Measurements from ENCODE around the gene ECM1.

Gene ECM1

DNA sequence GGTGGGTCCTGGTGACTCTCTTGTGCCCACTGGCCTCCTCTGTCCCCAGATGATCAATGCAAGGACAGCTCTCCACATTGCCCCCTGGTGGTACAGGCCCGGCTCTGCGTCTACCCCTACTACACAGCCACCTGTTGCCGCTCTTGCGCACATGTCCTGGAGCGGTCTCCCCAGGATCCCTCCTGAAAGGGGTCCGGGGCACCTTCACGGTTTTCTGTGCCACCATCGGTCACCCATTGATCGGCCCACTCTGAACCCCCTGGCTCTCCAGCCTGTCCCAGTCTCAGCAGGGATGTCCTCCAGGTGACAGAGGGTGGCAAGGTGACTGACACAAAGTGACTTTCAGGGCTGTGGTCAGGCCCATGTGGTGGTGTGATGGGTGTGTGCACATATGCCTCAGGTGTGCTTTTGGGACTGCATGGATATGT lies 52.1 kb downstream of the ECM1 start:
- no peak overlapping the region for H3K9ac ChIP-seq (ENCODE audit: low read depth, low read length, poor library complexity, severe bottlenecking)
- no peak overlapping the region for H2AFZ ChIP-seq (ENCODE audit: low read length)
- no peaks in the 10 kb centered on the region for H3K9me2 ChIP-seq (replicated peaks; ENCODE audit: low read depth, low read length)
- TF ChIP-seq CTCF (conservative IDR thresholded peaks at IDR 0.05; ENCODE audit: low read length) (peak; percentile 94), EZH2phosphoT487 (IDR thresholded peaks at IDR 0.05; ENCODE audit: borderline replicate concordance) (no peak)
- peaks cover 26% of the 10 kb centered on the region for H3K4me1 ChIP-seq (ENCODE audit: insufficient read depth, low read length, poor library complexity, severe bottlenecking)
- H3K36me3 ChIP-seq (ENCODE audit: insufficient read depth, low read length), result no peaks in the 10 kb centered on the region
- no peak overlapping the region for H3K4me3 ChIP-seq (ENCODE audit: low read length, poor library complexity, severe bottlenecking)
- no peaks in the 10 kb centered on the region for H3F3A ChIP-seq (ENCODE audit: low read depth)
- H3K4me2 ChIP-seq (ENCODE audit: low read depth, low read length, poor library complexity, severe bottlenecking), result no peak overlapping the region
- H3K9me3 ChIP-seq (ENCODE audit: insufficient read depth, low read depth, low read length), result no peaks in the 10 kb centered on the region
- H3K79me2 ChIP-seq (ENCODE audit: insufficient read depth, low read length), result peaks cover 13% of the 10 kb centered on the region; the same call in 1 of the 2 replicates
- no peaks in the 10 kb centered on the region for H3K27me3 ChIP-seq (ENCODE audit: insufficient read depth, low read length, poor library complexity, severe bottlenecking)
- H4K20me1 ChIP-seq (ENCODE audit: insufficient read depth, low read length, poor library complexity, severe bottlenecking), result peaks cover 3% of the 10 kb centered on the region

GRCh38 chr1:150560576-150561253 lies 52.8 kb downstream of the ECM1 start:
- TF ChIP-seq EZH2phosphoT487 (IDR thresholded peaks at IDR 0.05; ENCODE audit: borderline replicate concordance) (no peak), CTCF (conservative IDR thresholded peaks at IDR 0.05; ENCODE audit: low read length) (peak; percentile 81)
- peaks cover 3% of the 10 kb centered on the region for H4K20me1 ChIP-seq (ENCODE audit: insufficient read depth, low read length, poor library complexity, severe bottlenecking)
- H3K4me2 ChIP-seq (ENCODE audit: low read depth, low read length, poor library complexity, severe bottlenecking), result peak overlapping the region; percentile 90
- H3K9me2 ChIP-seq (replicated peaks; ENCODE audit: low read depth, low read length), result no peaks in the 10 kb centered on the region
- peak overlapping the region; percentile 80 for H3K4me3 ChIP-seq (ENCODE audit: low read length, poor library complexity, severe bottlenecking)
- no peaks in the 10 kb centered on the region for H3K36me3 ChIP-seq (ENCODE audit: insufficient read depth, low read length)
- no peaks in the 10 kb centered on the region for H3F3A ChIP-seq (ENCODE audit: low read depth)
- no peaks in the 10 kb centered on the region for H3K9me3 ChIP-seq (ENCODE audit: insufficient read depth, low read depth, low read length)
- H3K79me2 ChIP-seq (ENCODE audit: insufficient read depth, low read length), result peaks cover 14% of the 10 kb centered on the region; the same call in 1 of the 2 replicates
- H2AFZ ChIP-seq (ENCODE audit: low read length), result peak overlapping the region; percentile 89
- peaks cover 26% of the 10 kb centered on the region for H3K4me1 ChIP-seq (ENCODE audit: insufficient read depth, low read length, poor library complexity, severe bottlenecking)
- no peaks in the 10 kb centered on the region for H3K27me3 ChIP-seq (ENCODE audit: insufficient read depth, low read length, poor library complexity, severe bottlenecking)
- peak overlapping the region; percentile 75 for H3K9ac ChIP-seq (ENCODE audit: low read depth, low read length, poor library complexity, severe bottlenecking)

- H4K20me1 ChIP-seq (ENCODE audit: insufficient read depth, low read length, poor library complexity, severe bottlenecking), result peaks cover 3% of the 10 kb centered on the region
- peaks cover 26% of the 10 kb centered on the region for H3K4me1 ChIP-seq (ENCODE audit: insufficient read depth, low read length, poor library complexity, severe bottlenecking)
- H3K36me3 ChIP-seq (ENCODE audit: insufficient read depth, low read length), result no peaks in the 10 kb centered on the region
These were observed 53.5 kb downstream of the ECM1 start for GRCh38 chr1:150561254-150561973.

More at GRCh38 chr1:150561254-150561973, 53.5 kb downstream of the ECM1 start:
- H3K9me2 ChIP-seq (replicated peaks; ENCODE audit: low read depth, low read length), result no peaks in the 10 kb centered on the region
- TF ChIP-seq CTCF (conservative IDR thresholded peaks at IDR 0.05; ENCODE audit: low read length) (0 out of 2 replicates have a peak, but pooled peaks have one; percentile 8), EZH2phosphoT487 (IDR thresholded peaks at IDR 0.05; ENCODE audit: borderline replicate concordance) (no peak)
- peak overlapping the region; percentile 80 for H3K4me3 ChIP-seq (ENCODE audit: low read length, poor library complexity, severe bottlenecking)
- peak overlapping the region; percentile 89 for H2AFZ ChIP-seq (ENCODE audit: low read length)
- H3K9me3 ChIP-seq (ENCODE audit: insufficient read depth, low read depth, low read length), result no peaks in the 10 kb centered on the region
- peak overlapping the region; percentile 75 for H3K9ac ChIP-seq (ENCODE audit: low read depth, low read length, poor library complexity, severe bottlenecking)
- no peaks in the 10 kb centered on the region for H3K27me3 ChIP-seq (ENCODE audit: insufficient read depth, low read length, poor library complexity, severe bottlenecking)
- peak overlapping the region; percentile 90 for H3K4me2 ChIP-seq (ENCODE audit: low read depth, low read length, poor library complexity, severe bottlenecking)
- no peaks in the 10 kb centered on the region for H3F3A ChIP-seq (ENCODE audit: low read depth)
- H3K79me2 ChIP-seq (ENCODE audit: insufficient read depth, low read length), result peaks cover 20% of the 10 kb centered on the region; the same call in 1 of the 2 replicates
